Measurements from ENCODE around the gene MBP. TPM values are rescaled to one million over a fixed set of nuclear protein-coding genes. Genes with fewer than 3 reads are reported as not detected.
A peak's percentile ranks its signal among the peaks of the same experiment; 100 is the strongest.

The MBP gene
- total RNA-seq, 4 donors from 2014 or later = 23.2 to 34.7 (median 28.2) TPM

GRCh38 chr18:77068321-77069312, 64.0 kb downstream of the MBP start:
- WGBS, 2 donors (ENCODE audit: low coverage in 1 of 2) = 48 to 58% methylated on average over 9 to 14 of the region's 15 CpGs
- Histone ChIP-seq H3K36me3 (peaks cover 0 to 19% of the 10 kb centered on the region in 2 donors), H3K27me3 (no peaks in the 10 kb centered on the region), H3K27ac (peak overlapping the region; percentile 10 to 81 (median 70)), H3K4me3 (no peak overlapping the region), H3K9me3 (no peaks in the 10 kb centered on the region), H3K4me1 (peaks cover 0 to 63% (median 41%) of the 10 kb centered on the region in 3 donors)
- TF ChIP-seq POLR2AphosphoS5 (IDR thresholded peaks at IDR 0.05) = peak; percentile 17
- TF ChIP-seq, protein P1, sequence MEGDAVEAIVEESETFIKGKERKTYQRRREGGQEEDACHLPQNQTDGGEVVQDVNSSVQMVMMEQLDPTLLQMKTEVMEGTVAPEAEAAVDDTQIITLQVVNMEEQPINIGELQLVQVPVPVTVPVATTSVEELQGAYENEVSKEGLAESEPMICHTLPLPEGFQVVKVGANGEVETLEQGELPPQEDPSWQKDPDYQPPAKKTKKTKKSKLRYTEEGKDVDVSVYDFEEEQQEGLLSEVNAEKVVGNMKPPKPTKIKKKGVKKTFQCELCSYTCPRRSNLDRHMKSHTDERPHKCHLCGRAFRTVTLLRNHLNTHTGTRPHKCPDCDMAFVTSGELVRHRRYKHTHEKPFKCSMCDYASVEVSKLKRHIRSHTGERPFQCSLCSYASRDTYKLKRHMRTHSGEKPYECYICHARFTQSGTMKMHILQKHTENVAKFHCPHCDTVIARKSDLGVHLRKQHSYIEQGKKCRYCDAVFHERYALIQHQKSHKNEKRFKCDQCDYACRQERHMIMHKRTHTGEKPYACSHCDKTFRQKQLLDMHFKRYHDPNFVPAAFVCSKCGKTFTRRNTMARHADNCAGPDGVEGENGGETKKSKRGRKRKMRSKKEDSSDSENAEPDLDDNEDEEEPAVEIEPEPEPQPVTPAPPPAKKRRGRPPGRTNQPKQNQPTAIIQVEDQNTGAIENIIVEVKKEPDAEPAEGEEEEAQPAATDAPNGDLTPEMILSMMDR (IDR thresholded peaks at IDR 0.05) = peak in 1 of 4 experiments; percentile 11
- TF ChIP-seq POLR2A (IDR thresholded peaks at IDR 0.05) = no peak
- no peak for ATAC-seq

DNA sequence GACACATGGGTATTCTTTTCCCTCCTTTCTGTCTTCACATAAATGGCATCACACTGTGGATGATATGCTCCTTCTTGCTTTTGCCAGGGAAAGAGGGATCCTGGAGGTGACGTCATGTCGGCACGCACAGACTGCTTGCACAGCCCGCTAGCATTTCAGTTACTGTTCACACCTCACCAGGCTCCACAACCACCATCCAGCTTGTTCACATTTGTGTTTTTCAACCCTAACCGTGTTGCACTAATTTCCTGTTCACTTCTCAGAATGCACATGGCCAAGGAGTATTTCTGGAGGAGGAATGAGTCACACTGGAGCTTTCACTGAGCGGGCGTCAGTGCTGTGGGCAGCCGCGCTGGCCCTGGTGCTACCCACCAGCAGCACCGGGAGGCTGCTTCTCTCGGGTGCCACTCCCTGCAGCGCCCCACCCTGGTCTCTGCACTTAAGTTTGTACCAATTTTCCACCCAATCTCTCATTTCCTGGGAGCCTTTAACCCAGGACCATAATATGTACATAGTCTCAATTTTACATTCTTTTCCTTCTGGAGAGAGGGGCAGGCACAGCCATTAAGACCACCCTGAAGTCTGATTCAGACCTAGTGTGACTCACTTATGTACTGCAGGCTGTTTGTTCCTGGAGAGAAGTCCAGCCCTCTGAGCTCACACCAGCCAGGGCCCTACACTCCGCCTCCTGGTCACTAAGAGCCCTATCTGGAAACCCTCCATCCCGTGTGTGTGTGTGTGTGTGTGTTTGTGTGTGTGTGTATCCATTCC, 65.1 kb downstream of the MBP start:
- H3K4me3 ChIP-seq = no peak overlapping the region
- peak overlapping the region; percentile 8 to 81 (median 70) for H3K27ac ChIP-seq
- WGBS, 2 donors (ENCODE audit: low coverage in 1 of 2) = 20 to 38% methylated on average over 2 to 11 of the region's 14 CpGs
- H3K4me1 ChIP-seq = peaks cover 0 to 56% (median 38%) of the 10 kb centered on the region in 3 donors
- H3K27me3 ChIP-seq = no peaks in the 10 kb centered on the region
- TF ChIP-seq EP300 (IDR thresholded peaks at IDR 0.05) (no peak), POLR2A (IDR thresholded peaks at IDR 0.05) (no peak), POLR2AphosphoS5 (IDR thresholded peaks at IDR 0.05) (peak; percentile 56)
- TF ChIP-seq, protein P1 (IDR thresholded peaks at IDR 0.05) = no peak
- no peaks in the 10 kb centered on the region for H3K9me3 ChIP-seq
- peak; percentile 79 for ATAC-seq
- H3K36me3 ChIP-seq = peaks cover 0 to 31% of the 10 kb centered on the region in 2 donors

DNA sequence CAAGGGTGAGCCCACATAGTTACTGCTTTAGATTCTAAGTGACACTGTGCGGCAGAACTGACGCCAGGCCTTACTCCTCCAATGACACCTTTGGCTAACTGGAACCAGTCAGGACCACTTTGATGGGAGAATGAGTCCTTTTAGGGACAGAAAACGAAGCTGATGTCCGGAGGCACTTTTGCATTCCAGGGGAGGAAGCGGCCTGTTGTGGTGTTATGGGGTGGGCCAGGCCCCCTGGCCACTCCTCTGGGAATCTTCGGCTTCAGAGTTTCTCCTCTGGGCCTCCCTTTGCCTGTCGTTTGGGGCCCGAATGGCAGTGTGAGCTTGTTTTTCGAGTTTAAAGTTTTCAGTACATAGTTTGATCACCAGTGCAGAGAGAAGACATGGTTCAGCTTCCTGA, 65.9 kb downstream of the MBP start:
- TF ChIP-seq EP300 (IDR thresholded peaks at IDR 0.05) (no peak), POLR2A (IDR thresholded peaks at IDR 0.05) (no peak), POLR2AphosphoS5 (IDR thresholded peaks at IDR 0.05) (no peak)
- TF ChIP-seq, protein P1 (IDR thresholded peaks at IDR 0.05) = no peak
- no peak for ATAC-seq
- H3K4me3 ChIP-seq = no peak overlapping the region
- H3K36me3 ChIP-seq = peaks cover 0 to 36% of the 10 kb centered on the region in 2 donors
- H3K27me3 ChIP-seq = no peaks in the 10 kb centered on the region
- H3K4me1 ChIP-seq = peaks cover 0 to 48% (median 30%) of the 10 kb centered on the region in 3 donors
- H3K9me3 ChIP-seq = no peaks in the 10 kb centered on the region
- H3K27ac ChIP-seq = peak overlapping the region in 3 of 4 donors; percentile 70 to 81 (median 70)
- WGBS, 2 donors (ENCODE audit: low coverage in 1 of 2) = 85 to 92% methylated on average over 2 to 7 of the region's 9 CpGs

- Histone ChIP-seq H3K4me3 (no peak overlapping the region), H3K27me3 (no peaks in the 10 kb centered on the region), H3K36me3 (peaks cover 0 to 36% of the 10 kb centered on the region in 2 donors), H3K4me1 (peaks cover 0 to 43% (median 25%) of the 10 kb centered on the region in 3 donors), H3K27ac (peak overlapping the region in 3 of 4 donors; percentile 70 to 81 (median 70)), H3K9me3 (no peaks in the 10 kb centered on the region)
- TF ChIP-seq POLR2A (IDR thresholded peaks at IDR 0.05) (no peak), POLR2AphosphoS5 (IDR thresholded peaks at IDR 0.05) (no peak), EP300 (IDR thresholded peaks at IDR 0.05) (no peak)
- TF ChIP-seq, protein P1 (IDR thresholded peaks at IDR 0.05) = no peak
- ATAC-seq = no peak
- 94 to 95% methylated on average over 8 to 9 of the region's 9 CpGs for WGBS, 2 donors (ENCODE audit: low coverage in 1 of 2)
Measured at GRCh38 chr18:77066101-77066500, 66.5 kb downstream of the MBP start.
